Mesenchymal stem cell (in vitro differentiated cells and primary cell): ENCODE results near the gene ZFPL1.

ENCODE experiments used
- DNase-seq: peaks from one replicate; pipeline ENCODE4 v3.0.0-alpha.2; 2013
- H2AFZ ChIP-seq: one replicate; pipeline ENCODE4 v1.6.1; 2013; ENCODE audit warnings: low read depth, mild to moderate bottlenecking, control low read depth, inconsistent platforms, low read length, moderate library complexity
- H2AK5ac ChIP-seq: 2 replicates; pipeline ENCODE4 v1.6.1; 2013; ENCODE audit warnings: low read length, moderate library complexity, mild to moderate bottlenecking, inconsistent platforms; ENCODE audit not compliant: severe bottlenecking
- H2BK120ac ChIP-seq: one replicate; pipeline ENCODE4 v1.6.1; 2013; ENCODE audit warnings: low read depth, mild to moderate bottlenecking, inconsistent platforms, low read length, moderate library complexity
- H2BK12ac ChIP-seq, 2 experiments: one replicate each; pipeline ENCODE4 v1.6.1; 2013; ENCODE audit warnings: inconsistent platforms in 2 of 2, low read length in 2 of 2, mild to moderate bottlenecking in 2 of 2, moderate library complexity in 2 of 2, control low read depth in 1 of 2
- H2BK15ac ChIP-seq: one replicate; pipeline ENCODE4 v1.6.1; 2013; ENCODE audit warnings: mild to moderate bottlenecking, low read depth, inconsistent platforms; ENCODE audit not compliant: poor library complexity, severe bottlenecking
- H2BK5ac ChIP-seq: 2 replicates; pipeline ENCODE4 v1.6.1; 2013; ENCODE audit warnings: low read depth, mild to moderate bottlenecking, low read length, control low read depth, inconsistent platforms; ENCODE audit not compliant: poor library complexity, severe bottlenecking
- H3K14ac ChIP-seq, 2 experiments: one replicate each; pipeline ENCODE4 v1.6.1; 2013; ENCODE audit warnings: inconsistent platforms in 2 of 2, low read length in 2 of 2, control low read depth in 1 of 2, mild to moderate bottlenecking in 1 of 2, moderate library complexity in 1 of 2
- H3K18ac ChIP-seq, 2 experiments: one replicate each; pipeline ENCODE4 v1.6.1; 2013; ENCODE audit warnings: inconsistent platforms in 2 of 2, low read length in 2 of 2, control low read depth in 1 of 2, low read depth in 1 of 2, mild to moderate bottlenecking in 1 of 2
- H3K23ac ChIP-seq, 2 experiments: one replicate each; pipeline ENCODE4 v1.6.1; 2013; ENCODE audit warnings: inconsistent platforms in 2 of 2, low read length in 2 of 2, mild to moderate bottlenecking in 2 of 2, moderate library complexity in 2 of 2, control low read depth in 1 of 2
- H3K27ac ChIP-seq: 2 replicates; pipeline ENCODE4 v1.5.1; 2013; ENCODE audit warnings: mild to moderate bottlenecking, moderate library complexity, low read length, control low read depth, inconsistent platforms; ENCODE audit not compliant: poor library complexity, severe bottlenecking
- H3K27me3 ChIP-seq, 2 experiments: 2 replicates each; pipeline versions ENCODE4 v1.6.1 to v1.7.0; 2013; ENCODE audit warnings: low read length in 2 of 2, mild to moderate bottlenecking in 2 of 2, moderate library complexity in 2 of 2, control low read depth in 1 of 2, inconsistent platforms in 1 of 2; ENCODE audit not compliant: control insufficient read depth in 1 of 2, insufficient read depth in 1 of 2
- H3K36me3 ChIP-seq, 2 experiments: 2 replicates each; pipeline versions ENCODE4 v1.6.1 to v1.7.0; 2013; ENCODE audit warnings: low read length in 2 of 2, control low read depth in 1 of 2, inconsistent platforms in 1 of 2, low read depth in 1 of 2, mild to moderate bottlenecking in 1 of 2; ENCODE audit not compliant: insufficient read depth in 2 of 2, control insufficient read depth in 1 of 2
- H3K4ac ChIP-seq, 2 experiments: one replicate each; pipeline ENCODE4 v1.6.1; 2013; ENCODE audit warnings: inconsistent platforms in 2 of 2, low read length in 2 of 2, mild to moderate bottlenecking in 2 of 2, moderate library complexity in 2 of 2, control low read depth in 1 of 2, low read depth in 1 of 2
- H3K4me1 ChIP-seq: 2 replicates; pipeline ENCODE4 v1.6.1; 2013; ENCODE audit warnings: low read depth, low read length, control low read depth; ENCODE audit not compliant: control insufficient read depth, insufficient read depth
- H3K4me2 ChIP-seq: 2 replicates; pipeline ENCODE4 v1.6.1; 2013; ENCODE audit warnings: low read length, mild to moderate bottlenecking, inconsistent platforms; ENCODE audit not compliant: poor library complexity, severe bottlenecking
- H3K4me3 ChIP-seq, 2 experiments: 2 replicates each; pipeline versions ENCODE4 v1.5.1 to v1.7.0; 2013; ENCODE audit warnings: low read length in 2 of 2, mild to moderate bottlenecking in 2 of 2, control low read depth in 1 of 2, low read depth in 1 of 2; ENCODE audit not compliant: insufficient read depth in 1 of 2
- H3K79me1 ChIP-seq: replicated peaks from 2 replicates; pipeline ENCODE4 v1.6.1; 2013; ENCODE audit warnings: mild to moderate bottlenecking, control low read depth, low read length, inconsistent platforms; ENCODE audit not compliant: poor library complexity, severe bottlenecking
- H3K9ac ChIP-seq: 2 replicates; pipeline ENCODE4 v1.7.0; 2013; ENCODE audit warnings: mild to moderate bottlenecking, low read length, moderate library complexity
- H3K9me3 ChIP-seq: 2 replicates; pipeline ENCODE4 v1.7.0; 2013; ENCODE audit warnings: mild to moderate bottlenecking, low read length; ENCODE audit not compliant: control insufficient read depth
- H4K8ac ChIP-seq: one replicate; pipeline ENCODE4 v1.6.1; 2013; ENCODE audit warnings: inconsistent platforms, mild to moderate bottlenecking, low read length, moderate library complexity
- H4K91ac ChIP-seq: one replicate; pipeline ENCODE4 v1.6.1; 2013; ENCODE audit warnings: mild to moderate bottlenecking, low read length, inconsistent platforms
- WGBS: methylation state at CpG from one replicate; pipeline ENCODE4 v1.1.7; 2013; ENCODE audit warnings: mixed read lengths; 5-methylcytosine and 5-hydroxymethylcytosine counted together

ZFPL1 gene

GRCh38 chr11:65040520-65040846, 43.5 kb upstream of the ZFPL1 start:
- Histone ChIP-seq H2BK12ac (no peak overlapping the region), H3K79me1 (peaks cover 30% of the 10 kb centered on the region), H2BK120ac (no peak overlapping the region), H3K4me1 (peaks cover 16% of the 10 kb centered on the region), H3K18ac (no peak overlapping the region), H3K23ac (no peak overlapping the region), H2BK5ac (no peak overlapping the region), H2AK5ac (no peak overlapping the region), H3K27me3 (no peaks in the 10 kb centered on the region), H2AFZ (no peak overlapping the region), H4K91ac (no peak overlapping the region), H3K9ac (peak overlapping the region; percentile 88), H2BK15ac (no peak overlapping the region), H3K27ac (peak overlapping the region; percentile 98), H3K9me3 (no peaks in the 10 kb centered on the region), H3K4ac (no peak overlapping the region), H3K4me3 (peak overlapping the region; percentile 87 to 98), H4K8ac (peak overlapping the region; percentile 82), H3K14ac (no peak overlapping the region), H3K36me3 (peaks cover 51 to 61% of the 10 kb centered on the region in 2 experiments), H3K4me2 (peak overlapping the region; percentile 94)
- DNase-seq: no peak
- 32% methylated on average over 6 of the region's 7 CpGs for WGBS

- H3K23ac ChIP-seq: peak within 1 kb of the TSS; percentile 37 to 93
- H4K91ac ChIP-seq: peak within 1 kb of the TSS; percentile 92
- peak within 1 kb of the TSS; percentile 94 for H3K4me2 ChIP-seq
- peaks cover 34% of the 10 kb centered on the region for H3K79me1 ChIP-seq
- H3K36me3 ChIP-seq: peaks cover 51 to 61% of the 10 kb centered on the region in 2 experiments
- WGBS: 1% methylated on average over 76 of the region's 91 CpGs
- peak; percentile 94 for DNase-seq
- H4K8ac ChIP-seq: peak within 1 kb of the TSS; percentile 90
- peak within 1 kb of the TSS; percentile 98 for H3K27ac ChIP-seq
- peak within 1 kb of the TSS in 1 of 2 experiments; percentile 85 for H2BK12ac ChIP-seq
- H2AFZ ChIP-seq: peak within 1 kb of the TSS; percentile 98
- no peaks in the 10 kb centered on the region for H3K27me3 ChIP-seq
- no peaks in the 10 kb centered on the region for H3K9me3 ChIP-seq
- peak within 1 kb of the TSS; percentile 88 for H3K9ac ChIP-seq
- peak within 1 kb of the TSS; percentile 96 for H3K18ac ChIP-seq
- peaks cover 16% of the 10 kb centered on the region for H3K4me1 ChIP-seq
- peak within 1 kb of the TSS; percentile 87 for H2BK15ac ChIP-seq
- H2AK5ac ChIP-seq: no peak within 1 kb of the TSS
- peak within 1 kb of the TSS; percentile 90 for H2BK5ac ChIP-seq
- H2BK120ac ChIP-seq: no peak within 1 kb of the TSS
- H3K14ac ChIP-seq: peak within 1 kb of the TSS in 1 of 2 experiments; percentile 99
- peak within 1 kb of the TSS; percentile 87 to 98 for H3K4me3 ChIP-seq
- peak within 1 kb of the TSS; percentile 58 to 82 for H3K4ac ChIP-seq
These were observed 43.0 kb upstream of the ZFPL1 start, which contains the start of gene SAC3D1 for GRCh38 chr11:65040847-65041622. SAC3D1 (plus strand) TSS chr11:65041210; CDS start chr11:65041293, 83 bp downstream.

GRCh38 chr11:65042891-65043290, 41.1 kb upstream of the ZFPL1 start:
- Histone ChIP-seq H2BK120ac (no peak overlapping the region), H2AFZ (no peak overlapping the region), H4K8ac (no peak overlapping the region), H3K9ac (no peak overlapping the region), H2BK5ac (no peak overlapping the region), H3K27me3 (no peaks in the 10 kb centered on the region), H3K23ac (no peak overlapping the region), H3K36me3 (peaks cover 42 to 51% of the 10 kb centered on the region in 2 experiments), H3K4ac (no peak overlapping the region), H4K91ac (no peak overlapping the region), H2BK15ac (no peak overlapping the region), H2BK12ac (no peak overlapping the region), H2AK5ac (no peak overlapping the region), H3K14ac (no peak overlapping the region), H3K9me3 (no peaks in the 10 kb centered on the region), H3K4me3 (no peak overlapping the region), H3K4me1 (peaks cover 16% of the 10 kb centered on the region), H3K18ac (no peak overlapping the region), H3K79me1 (peaks cover 37% of the 10 kb centered on the region), H3K4me2 (no peak overlapping the region), H3K27ac (no peak overlapping the region)
- no peak for DNase-seq
- 92% methylated on average over 6 of the region's 6 CpGs for WGBS

- no peak overlapping the region for H2BK15ac ChIP-seq
- no peak overlapping the region for H3K23ac ChIP-seq
These were observed 40.0 kb upstream of the ZFPL1 start for GRCh38 chr11:65043881-65044501.

More at GRCh38 chr11:65043881-65044501, 40.0 kb upstream of the ZFPL1 start:
- no peak overlapping the region for H2BK5ac ChIP-seq
- no peak overlapping the region for H4K8ac ChIP-seq
- H4K91ac ChIP-seq: no peak overlapping the region
- 98% methylated on average over 23 of the region's 23 CpGs for WGBS
- H3K9ac ChIP-seq: peak overlapping the region; percentile 29
- H3K4me1 ChIP-seq: peaks cover 16% of the 10 kb centered on the region
- no peak overlapping the region for H2AFZ ChIP-seq
- no peak overlapping the region for H3K27ac ChIP-seq
- H3K4me2 ChIP-seq: no peak overlapping the region
- H2BK12ac ChIP-seq: no peak overlapping the region
- no peaks in the 10 kb centered on the region for H3K27me3 ChIP-seq
- H3K9me3 ChIP-seq: no peaks in the 10 kb centered on the region
- peaks cover 37% of the 10 kb centered on the region for H3K79me1 ChIP-seq
- H2AK5ac ChIP-seq: no peak overlapping the region
- H3K36me3 ChIP-seq: peaks cover 33 to 44% of the 10 kb centered on the region in 2 experiments
- no peak overlapping the region for H3K14ac ChIP-seq
- H3K4ac ChIP-seq: no peak overlapping the region
- DNase-seq: no peak
- peak overlapping the region in 1 of 2 experiments; percentile 15 for H3K4me3 ChIP-seq
- no peak overlapping the region for H3K18ac ChIP-seq
- H2BK120ac ChIP-seq: no peak overlapping the region
